ENCODE results near the gene EHD4.

DNA sequence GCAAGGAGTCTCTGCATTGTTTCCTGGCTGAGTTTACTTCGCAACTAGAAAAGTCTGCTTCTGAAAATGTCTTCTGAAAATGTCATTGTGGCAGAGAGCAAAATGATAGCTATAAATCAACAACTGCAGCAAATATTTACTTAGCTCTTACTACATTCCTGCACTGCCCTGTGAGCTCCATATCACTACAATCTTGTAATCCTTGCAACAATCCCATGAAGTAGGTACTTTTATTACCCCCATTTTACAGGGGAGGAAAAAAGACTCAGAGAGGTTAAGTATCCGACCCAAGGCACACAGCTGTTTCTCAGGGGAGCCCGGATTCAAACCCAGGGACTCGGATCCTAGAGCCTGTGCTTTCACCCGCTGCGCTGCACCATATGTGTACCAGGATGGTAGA is 44.3 kb downstream of the EHD4 start:
- TF ChIP-seq, protein P1, sequence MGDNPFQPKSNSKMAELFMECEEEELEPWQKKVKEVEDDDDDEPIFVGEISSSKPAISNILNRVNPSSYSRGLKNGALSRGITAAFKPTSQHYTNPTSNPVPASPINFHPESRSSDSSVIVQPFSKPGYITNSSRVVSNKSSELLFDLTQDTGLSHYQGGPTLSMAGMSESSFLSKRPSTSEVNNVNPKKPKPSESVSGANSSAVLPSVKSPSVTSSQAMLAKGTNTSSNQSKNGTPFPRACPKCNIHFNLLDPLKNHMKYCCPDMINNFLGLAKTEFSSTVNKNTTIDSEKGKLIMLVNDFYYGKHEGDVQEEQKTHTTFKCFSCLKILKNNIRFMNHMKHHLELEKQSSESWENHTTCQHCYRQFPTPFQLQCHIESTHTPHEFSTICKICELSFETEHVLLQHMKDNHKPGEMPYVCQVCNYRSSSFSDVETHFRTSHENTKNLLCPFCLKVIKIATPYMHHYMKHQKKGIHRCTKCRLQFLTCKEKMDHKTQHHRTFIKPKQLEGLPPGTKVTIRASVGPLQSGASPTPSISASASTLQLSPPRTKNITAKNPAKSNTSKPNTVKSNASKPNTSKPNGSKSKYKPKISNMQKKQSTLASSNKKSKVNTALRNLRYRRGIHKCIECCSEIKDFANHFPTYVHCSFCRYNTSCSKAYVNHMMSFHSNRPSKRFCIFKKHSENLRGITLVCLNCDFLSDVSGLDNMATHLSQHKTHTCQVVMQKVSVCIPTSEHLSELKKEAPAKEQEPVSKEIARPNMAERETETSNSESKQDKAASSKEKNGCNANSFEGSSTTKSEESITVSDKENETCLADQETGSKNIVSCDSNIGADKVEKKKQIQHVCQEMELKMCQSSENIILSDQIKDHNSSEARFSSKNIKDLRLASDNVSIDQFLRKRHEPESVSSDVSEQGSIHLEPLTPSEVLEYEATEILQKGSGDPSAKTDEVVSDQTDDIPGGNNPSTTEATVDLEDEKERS (tag by site-specific recombination; IDR thresholded peaks at IDR 0.05) = no peak
- TF ChIP-seq ZBTB7A (tag by site-specific recombination; IDR thresholded peaks at IDR 0.05; ENCODE audit: low read depth) (no peak), ZNF2 (tag by site-specific recombination; IDR thresholded peaks at IDR 0.05) (no peak), ZNF292 (tag by site-specific recombination; IDR thresholded peaks at IDR 0.05; ENCODE audit: borderline replicate concordance, low read depth) (no peak), ZNF561 (tag by site-specific recombination; IDR thresholded peaks at IDR 0.05; ENCODE audit: borderline replicate concordance) (no peak), ZNF324 (tag by site-specific recombination; IDR thresholded peaks at IDR 0.05) (no peak), KLF7 (tag by site-specific recombination; IDR thresholded peaks at IDR 0.05; ENCODE audit: borderline replicate concordance) (no peak)
- TF ChIP-seq, protein P2, sequence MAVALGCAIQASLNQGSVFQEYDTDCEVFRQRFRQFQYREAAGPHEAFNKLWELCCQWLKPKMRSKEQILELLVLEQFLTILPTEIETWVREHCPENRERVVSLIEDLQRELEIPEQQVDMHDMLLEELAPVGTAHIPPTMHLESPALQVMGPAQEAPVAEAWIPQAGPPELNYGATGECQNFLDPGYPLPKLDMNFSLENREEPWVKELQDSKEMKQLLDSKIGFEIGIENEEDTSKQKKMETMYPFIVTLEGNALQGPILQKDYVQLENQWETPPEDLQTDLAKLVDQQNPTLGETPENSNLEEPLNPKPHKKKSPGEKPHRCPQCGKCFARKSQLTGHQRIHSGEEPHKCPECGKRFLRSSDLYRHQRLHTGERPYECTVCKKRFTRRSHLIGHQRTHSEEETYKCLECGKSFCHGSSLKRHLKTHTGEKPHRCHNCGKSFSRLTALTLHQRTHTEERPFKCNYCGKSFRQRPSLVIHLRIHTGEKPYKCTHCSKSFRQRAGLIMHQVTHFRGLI (tag by site-specific recombination; IDR thresholded peaks at IDR 0.05) = no peak
- TF ChIP-seq, protein P3, sequence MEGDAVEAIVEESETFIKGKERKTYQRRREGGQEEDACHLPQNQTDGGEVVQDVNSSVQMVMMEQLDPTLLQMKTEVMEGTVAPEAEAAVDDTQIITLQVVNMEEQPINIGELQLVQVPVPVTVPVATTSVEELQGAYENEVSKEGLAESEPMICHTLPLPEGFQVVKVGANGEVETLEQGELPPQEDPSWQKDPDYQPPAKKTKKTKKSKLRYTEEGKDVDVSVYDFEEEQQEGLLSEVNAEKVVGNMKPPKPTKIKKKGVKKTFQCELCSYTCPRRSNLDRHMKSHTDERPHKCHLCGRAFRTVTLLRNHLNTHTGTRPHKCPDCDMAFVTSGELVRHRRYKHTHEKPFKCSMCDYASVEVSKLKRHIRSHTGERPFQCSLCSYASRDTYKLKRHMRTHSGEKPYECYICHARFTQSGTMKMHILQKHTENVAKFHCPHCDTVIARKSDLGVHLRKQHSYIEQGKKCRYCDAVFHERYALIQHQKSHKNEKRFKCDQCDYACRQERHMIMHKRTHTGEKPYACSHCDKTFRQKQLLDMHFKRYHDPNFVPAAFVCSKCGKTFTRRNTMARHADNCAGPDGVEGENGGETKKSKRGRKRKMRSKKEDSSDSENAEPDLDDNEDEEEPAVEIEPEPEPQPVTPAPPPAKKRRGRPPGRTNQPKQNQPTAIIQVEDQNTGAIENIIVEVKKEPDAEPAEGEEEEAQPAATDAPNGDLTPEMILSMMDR (tag by site-specific recombination; IDR thresholded peaks at IDR 0.05) = no peak

Measured in HEK293 (cell line).